Type B pancreatic cell (in vitro differentiated cells): ENCODE data around the gene CD63. TPM values are rescaled to one million over a fixed set of nuclear protein-coding genes. Genes with fewer than 3 reads are reported as not detected.

Experiments
- DNase-seq: peaks from one replicate; pipeline ENCODE4 v3.0.0; 2021; ENCODE audit warnings: mixed read lengths; ENCODE audit not compliant: unreplicated experiment; ENCODE audit errors: extremely low spot score
- H3K27ac Mint-ChIP-seq: 2 replicates; pipeline ENCODE4 v1.8.0; 2021; ENCODE audit warnings: mild to moderate bottlenecking, mixed read lengths
- H3K27me3 Mint-ChIP-seq: 2 replicates; pipeline ENCODE4 v1.8.0; 2021; ENCODE audit warnings: mixed read lengths
- H3K36me3 Mint-ChIP-seq: 2 replicates; pipeline ENCODE4 v1.8.0; 2021; ENCODE audit warnings: mixed read lengths
- H3K4me1 Mint-ChIP-seq: one replicate; pipeline ENCODE4 v1.8.0; 2021; ENCODE audit warnings: mixed read lengths; ENCODE audit not compliant: unreplicated experiment
- H3K4me3 Mint-ChIP-seq: 2 replicates; pipeline ENCODE4 v1.8.0; 2021; ENCODE audit warnings: mild to moderate bottlenecking, mixed read lengths
- H3K9me3 Mint-ChIP-seq: 2 replicates; pipeline ENCODE4 v1.8.0; 2021; ENCODE audit warnings: mixed read lengths
- CTCF ChIP-seq: fragments of 200-600 bp; sonication (generic); conservative IDR thresholded peaks from 2 replicates; pipeline ENCODE4 v1.5.0; 2021; ENCODE audit warnings: antibody characterized with exemption, mild to moderate bottlenecking
- total RNA-seq: library from RNA; stranded (reverse); gene quantifications from 2 replicates; pipeline ENCODE4 v1.2.1, GENCODE V29; 2021; ENCODE audit warnings: low replicate concordance

The CD63 gene
- total RNA-seq, 1 donor from 2014 or later: 525 TPM

GRCh38 chr12:55683676-55684075, 45.1 kb downstream of the CD63 start:
- DNase-seq: no peak
- Mint-ChIP-seq H3K27me3 (peaks cover 50% of the 10 kb centered on the region), H3K36me3 (no peaks in the 10 kb centered on the region), H3K4me3 (no peak overlapping the region), H3K27ac (no peak overlapping the region), H3K9me3 (no peaks in the 10 kb centered on the region), H3K4me1 (peaks cover 9% of the 10 kb centered on the region)
- TF ChIP-seq CTCF: no peak

GRCh38 chr12:55682087-55682796, 46.6 kb downstream of the CD63 start:
- H3K27me3 Mint-ChIP-seq: peaks cover 50% of the 10 kb centered on the region
- no peaks in the 10 kb centered on the region for H3K36me3 Mint-ChIP-seq
- no peak overlapping the region for H3K27ac Mint-ChIP-seq
- no peak for TF ChIP-seq CTCF
- H3K9me3 Mint-ChIP-seq: no peaks in the 10 kb centered on the region
- DNase-seq: no peak
- peak overlapping the region; percentile 82 for H3K4me3 Mint-ChIP-seq
- H3K4me1 Mint-ChIP-seq: peaks cover 9% of the 10 kb centered on the region

- no peak for DNase-seq
- Mint-ChIP-seq H3K4me1 (peaks cover 9% of the 10 kb centered on the region), H3K4me3 (peak overlapping the region; percentile 82), H3K27me3 (peaks cover 50% of the 10 kb centered on the region), H3K9me3 (no peaks in the 10 kb centered on the region), H3K27ac (peak overlapping the region; percentile 67), H3K36me3 (no peaks in the 10 kb centered on the region)
- TF ChIP-seq CTCF: peak; percentile 45
These were observed 47.4 kb downstream of the CD63 start for GRCh38 chr12:55681142-55682077.

GRCh38 chr12:55679691-55680090, 49.1 kb downstream of the CD63 start:
- no peak for TF ChIP-seq CTCF
- Mint-ChIP-seq H3K27ac (no peak overlapping the region), H3K4me1 (peaks cover 9% of the 10 kb centered on the region), H3K4me3 (no peak overlapping the region), H3K27me3 (peaks cover 45% of the 10 kb centered on the region), H3K9me3 (no peaks in the 10 kb centered on the region), H3K36me3 (no peaks in the 10 kb centered on the region)
- no peak for DNase-seq

GRCh38 chr12:55676707-55677106, 52.1 kb downstream of the CD63 start:
- H3K36me3 Mint-ChIP-seq: no peaks in the 10 kb centered on the region
- H3K27me3 Mint-ChIP-seq: peaks cover 39% of the 10 kb centered on the region
- peaks cover 8% of the 10 kb centered on the region for H3K4me1 Mint-ChIP-seq
- TF ChIP-seq CTCF: no peak
- no peak overlapping the region for H3K27ac Mint-ChIP-seq
- no peak overlapping the region for H3K4me3 Mint-ChIP-seq
- no peak for DNase-seq
- no peaks in the 10 kb centered on the region for H3K9me3 Mint-ChIP-seq
